ENCODE results near the gene ADNP2.

Gene ADNP2

DNA sequence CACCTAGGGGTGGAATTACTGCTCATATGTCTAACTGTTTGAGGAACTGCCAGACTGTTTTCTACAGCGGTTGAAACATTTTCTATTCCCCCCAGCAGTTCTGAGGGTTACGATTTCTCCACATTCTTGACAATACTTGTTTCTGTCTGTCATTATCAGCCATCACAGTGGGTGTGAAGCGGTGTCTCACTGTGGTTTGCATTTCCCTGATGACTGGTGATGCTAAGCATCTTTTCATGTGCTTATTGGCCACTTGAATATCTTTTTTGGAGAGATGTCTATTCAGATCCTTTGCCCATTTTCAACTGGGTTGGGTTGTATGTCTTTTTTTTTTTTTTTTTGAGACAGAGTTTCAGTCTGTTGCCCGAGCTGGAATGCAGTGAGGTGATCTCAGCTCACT is 63.0 kb downstream of the ADNP2 start:
- DNase-seq (ENCODE audit: low spot score), result no peak

DNA sequence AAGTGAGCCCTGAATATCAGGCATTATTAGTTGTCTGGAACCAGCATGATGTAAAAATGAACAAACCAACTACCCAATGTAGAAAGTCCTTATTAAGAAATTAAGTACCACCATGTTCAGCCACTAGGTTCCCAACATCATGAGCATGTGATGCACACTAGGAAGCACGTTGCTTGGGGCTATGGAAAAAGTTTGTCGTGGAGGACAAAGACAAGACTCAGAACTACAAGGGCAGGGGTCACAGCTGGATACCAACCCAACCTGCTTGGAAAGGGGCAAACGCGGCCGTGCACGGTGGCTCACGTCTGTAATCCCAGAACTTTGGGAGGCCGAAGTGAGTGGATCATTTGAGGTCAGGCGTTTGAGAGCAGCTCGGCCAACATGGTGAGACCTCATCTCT is 64.0 kb downstream of the ADNP2 start:
- DNase-seq (ENCODE audit: low spot score), result no peak

DNA sequence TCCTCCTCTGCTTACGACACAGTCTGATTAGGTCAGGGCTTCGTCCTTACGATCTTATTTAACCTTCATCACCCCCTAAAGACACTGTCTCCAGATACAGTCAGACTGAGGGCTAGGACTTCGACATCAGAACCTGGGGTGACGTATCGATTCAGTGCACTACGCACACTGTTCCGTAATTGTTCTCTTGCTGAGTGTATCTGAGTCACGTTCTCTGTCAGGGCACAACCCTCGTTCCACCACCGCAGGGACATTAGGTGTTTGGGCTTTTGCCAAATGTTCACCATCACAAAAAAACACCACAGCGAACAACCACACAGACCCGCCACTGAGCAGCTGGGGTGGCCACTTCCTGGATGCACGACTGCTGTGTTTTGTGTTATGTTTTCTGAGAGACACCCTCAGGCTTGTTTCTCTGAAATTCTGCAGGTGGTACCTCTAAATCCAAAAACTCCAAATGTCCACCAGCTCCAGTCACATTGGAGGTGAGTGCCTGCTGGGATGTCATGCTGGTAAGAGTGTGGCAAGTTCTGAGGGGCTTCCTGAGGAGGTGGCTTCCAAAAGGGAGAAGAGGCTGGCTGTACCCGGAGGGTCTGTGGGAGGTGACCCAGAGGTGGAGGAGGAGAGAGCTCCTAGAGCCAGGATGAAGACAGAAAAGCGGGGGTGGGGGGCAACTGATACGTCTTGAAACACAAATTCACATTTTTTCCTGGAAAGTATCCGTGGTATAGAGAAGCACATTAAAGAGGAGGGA is 66.6 kb downstream of the ADNP2 start:
- DNase-seq (ENCODE audit: low spot score), result no peak

DNA sequence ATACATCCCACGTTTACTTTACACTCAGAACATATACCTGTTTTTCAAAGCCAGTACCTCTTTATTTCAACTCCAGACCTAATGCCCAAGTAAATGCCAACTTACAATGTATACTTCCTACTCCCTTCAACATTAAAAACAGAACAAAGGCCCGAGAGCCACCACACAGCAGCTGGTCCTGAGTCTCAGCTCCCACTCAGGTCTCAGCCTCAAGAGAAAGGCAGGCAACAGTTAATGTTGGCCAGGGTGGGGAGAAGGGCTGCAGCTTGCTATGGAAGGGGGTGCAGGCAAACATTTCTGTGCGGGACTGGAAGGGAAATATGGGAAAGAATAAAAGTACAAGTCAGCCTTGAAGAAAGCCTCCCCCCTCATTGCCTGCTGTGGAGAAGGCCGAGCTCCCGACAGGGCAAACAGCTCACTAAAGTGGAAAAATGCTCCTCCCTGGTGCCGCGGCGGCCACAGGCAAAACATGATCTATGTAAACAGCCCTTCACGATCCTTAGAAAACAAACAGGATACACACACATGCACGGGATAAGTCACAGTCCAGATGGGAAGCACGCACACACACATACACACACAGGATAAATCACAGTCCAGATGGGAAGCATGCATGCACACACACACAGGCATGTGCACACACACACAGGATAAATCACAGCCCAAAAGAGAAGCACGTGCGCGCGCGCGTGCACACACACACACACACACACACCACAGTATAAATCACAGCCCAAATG is 67.4 kb downstream of the ADNP2 start:
- DNase-seq (ENCODE audit: low spot score), result no peak

DNA sequence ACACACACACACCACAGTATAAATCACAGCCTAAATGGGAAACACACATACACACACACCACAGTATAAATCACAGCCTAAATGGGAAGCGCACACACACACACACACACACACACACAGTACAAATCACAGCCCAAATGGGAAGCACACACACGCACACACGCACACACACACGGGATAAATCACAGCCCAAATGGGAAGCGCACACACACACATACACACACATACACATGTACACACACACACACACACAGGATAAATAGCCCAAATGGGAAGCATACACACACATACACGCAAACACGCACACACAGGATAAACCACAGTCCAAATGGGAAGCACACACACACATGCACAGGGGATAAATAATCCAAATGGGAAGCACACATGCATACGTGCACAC is 68.1 kb downstream of the ADNP2 start:
- DNase-seq (ENCODE audit: low spot score), result no peak

DNA sequence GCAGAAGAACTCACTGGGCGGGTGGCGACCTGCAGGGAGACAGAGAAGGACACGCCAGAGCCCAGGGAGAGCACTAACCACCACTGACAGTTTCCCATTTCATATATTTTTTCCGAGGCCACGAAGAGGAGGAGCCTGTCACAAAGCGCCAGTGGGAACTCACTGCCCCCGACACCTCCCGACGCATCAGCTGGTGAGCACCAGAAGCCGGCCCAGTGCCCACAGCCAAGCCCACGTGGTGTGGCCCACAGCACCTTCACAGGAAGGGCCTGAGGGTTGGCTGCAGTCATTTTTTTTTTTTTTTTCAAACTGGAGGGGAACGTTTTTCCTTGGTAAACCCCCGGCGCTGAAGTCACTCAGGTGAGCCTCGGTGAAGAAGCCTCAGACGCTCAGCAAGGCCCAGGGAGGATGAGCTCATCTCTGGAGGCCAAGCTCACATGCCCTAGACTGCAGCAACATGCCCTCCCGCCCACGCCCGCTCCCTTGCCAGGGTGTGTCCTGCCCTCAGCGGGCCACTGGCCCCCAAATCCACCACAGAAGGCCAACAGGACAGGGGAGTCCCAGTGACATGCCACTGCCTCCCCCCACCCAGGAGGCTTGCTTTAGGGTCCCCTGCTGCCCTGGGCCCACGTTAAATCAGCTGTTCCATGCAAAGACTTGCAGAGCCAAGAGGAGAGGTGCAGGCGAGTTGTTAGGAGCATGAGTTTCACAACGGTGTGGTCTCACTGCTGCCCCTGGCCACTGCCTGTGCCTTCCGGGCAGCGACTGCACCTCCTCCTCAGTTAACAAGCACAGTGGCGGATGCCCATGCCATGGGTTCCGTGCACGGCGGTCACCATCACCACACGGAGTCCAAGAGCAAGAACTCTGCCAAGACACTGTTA is 70.1 kb downstream of the ADNP2 start:
- no peak for DNase-seq (ENCODE audit: low spot score)

DNA sequence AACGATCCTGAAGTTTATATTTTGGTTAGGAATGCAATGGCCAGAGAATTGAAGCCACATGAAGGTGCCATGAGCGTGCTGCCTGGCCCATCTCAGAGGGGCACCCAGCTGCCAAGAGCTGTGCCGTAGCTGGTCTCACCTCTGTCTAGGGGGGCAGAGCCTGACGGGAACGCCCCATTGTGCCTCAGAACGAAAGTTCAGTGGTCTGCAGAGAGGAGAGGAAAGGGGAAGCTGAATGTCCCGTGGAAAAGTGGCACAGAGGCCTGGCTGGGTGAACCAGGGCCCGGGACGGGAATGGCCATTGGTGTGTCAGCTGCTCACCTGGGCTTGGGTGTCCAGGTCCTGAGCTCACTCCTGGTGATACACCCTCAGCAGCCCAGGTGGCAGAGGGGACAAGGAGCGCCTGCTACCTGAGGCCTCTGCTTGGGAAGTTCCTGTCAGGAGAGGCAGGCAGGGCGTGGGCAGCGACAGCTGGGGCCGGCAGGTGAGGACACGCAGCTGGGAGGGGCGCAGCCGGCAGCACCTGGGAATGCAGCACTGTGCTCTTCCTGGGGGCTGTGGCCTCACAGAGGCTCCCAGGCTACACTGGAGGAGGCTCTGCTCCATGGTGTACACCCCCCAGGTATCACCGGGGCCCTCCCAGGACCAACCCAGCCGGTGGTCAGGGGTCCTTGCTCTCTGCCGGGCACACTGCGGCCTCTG is 70.9 kb downstream of the ADNP2 start:
- DNase-seq (ENCODE audit: low spot score), result no peak

DNA sequence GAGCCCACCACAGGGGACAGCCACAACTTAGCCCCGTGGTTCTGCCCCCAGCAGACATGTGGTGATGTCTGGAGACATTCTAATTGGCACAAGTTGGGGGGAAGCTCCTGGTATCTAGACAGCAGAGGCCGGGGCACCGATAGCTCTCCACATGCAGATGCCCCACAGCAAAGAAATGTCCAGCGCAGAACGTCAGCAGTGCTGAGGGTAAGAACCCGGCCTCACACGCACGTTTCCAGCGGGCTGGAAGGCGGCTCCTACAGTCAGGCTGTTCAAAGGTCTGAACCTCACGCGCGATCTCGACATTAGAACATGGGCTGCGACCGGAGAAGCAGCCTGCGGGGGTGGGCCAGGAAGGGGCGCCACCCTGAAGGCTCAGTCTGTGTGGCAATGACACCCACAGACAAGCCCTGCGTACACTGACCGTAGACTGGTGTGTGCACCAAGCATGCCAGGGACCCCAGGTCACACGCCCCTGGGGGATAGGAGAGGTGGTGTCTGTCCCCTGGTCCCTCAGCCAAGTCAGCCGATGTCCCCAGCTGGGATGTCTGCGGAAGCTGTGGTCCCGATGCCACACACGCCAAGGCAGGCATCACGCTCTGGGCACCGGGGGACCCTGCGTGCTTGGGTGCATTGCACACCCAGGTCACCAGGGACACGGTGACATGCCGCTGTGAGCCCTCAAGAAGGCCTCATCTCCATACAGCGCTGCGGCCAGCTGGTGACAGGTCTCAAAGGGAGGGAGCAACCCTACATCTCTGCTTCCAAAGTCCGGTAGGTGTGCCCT is 71.9 kb downstream of the ADNP2 start:
- DNase-seq (ENCODE audit: low spot score), result no peak

DNA sequence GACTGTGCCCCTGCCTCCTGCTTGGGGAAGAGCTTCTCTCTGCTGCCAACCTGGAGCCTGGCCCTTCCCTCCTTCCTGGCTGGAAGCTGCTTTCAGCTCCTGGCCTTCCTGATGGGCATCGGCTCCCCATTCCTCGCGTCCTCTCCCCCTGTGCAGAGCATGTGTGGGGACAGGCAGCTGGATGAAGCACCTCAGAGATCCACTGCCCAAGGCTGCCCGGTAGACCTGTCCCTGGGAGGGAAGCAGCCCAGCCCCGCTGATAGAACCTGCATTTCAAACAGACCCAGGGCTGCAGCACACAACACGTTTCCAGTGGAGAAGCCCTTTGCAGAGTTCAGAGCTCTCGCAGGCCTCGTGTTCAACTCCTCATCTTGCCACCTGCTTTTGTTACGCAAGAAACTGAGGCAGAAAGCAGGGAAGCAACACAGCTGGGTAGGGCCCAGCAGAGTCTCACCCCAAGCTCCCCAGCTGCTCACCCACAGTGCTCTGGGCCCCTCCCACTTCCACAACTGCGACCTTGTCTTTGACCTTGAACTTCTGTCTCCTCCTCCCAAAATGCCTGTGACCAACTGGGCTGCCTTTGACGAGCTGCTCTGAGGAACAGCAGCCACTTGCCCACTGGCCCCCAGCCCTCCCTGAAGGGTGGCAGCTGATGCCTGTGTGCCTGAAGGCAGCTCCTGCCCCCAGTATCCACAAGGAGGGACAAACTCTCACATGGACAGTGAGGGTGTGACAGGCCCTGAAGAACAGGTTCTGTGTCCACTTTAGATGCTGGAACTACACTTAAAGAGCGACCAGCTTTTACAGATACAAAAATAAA is 72.8 kb downstream of the ADNP2 start:
- no peak for DNase-seq (ENCODE audit: low spot score)

DNA sequence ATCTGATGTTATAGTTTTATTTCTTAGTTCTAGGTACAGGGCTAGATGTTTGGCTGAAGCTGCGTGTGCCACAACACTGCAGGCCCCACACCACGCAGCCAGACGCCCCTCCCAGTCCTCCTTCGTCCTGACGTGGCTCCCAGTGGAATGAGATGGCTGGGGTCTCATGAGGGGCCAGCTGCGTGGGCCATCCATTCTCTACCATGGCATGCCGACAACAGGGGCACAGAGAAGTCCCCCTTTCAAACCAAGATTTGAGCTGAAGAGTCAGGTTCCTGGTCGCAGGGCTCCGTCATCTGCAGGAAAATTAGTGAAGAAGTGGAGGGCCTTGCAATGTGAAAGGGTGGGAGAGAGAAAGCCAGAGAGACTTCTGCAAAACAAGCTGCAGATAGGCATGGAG is 73.8 kb downstream of the ADNP2 start:
- no peak for DNase-seq (ENCODE audit: low spot score)

DNA sequence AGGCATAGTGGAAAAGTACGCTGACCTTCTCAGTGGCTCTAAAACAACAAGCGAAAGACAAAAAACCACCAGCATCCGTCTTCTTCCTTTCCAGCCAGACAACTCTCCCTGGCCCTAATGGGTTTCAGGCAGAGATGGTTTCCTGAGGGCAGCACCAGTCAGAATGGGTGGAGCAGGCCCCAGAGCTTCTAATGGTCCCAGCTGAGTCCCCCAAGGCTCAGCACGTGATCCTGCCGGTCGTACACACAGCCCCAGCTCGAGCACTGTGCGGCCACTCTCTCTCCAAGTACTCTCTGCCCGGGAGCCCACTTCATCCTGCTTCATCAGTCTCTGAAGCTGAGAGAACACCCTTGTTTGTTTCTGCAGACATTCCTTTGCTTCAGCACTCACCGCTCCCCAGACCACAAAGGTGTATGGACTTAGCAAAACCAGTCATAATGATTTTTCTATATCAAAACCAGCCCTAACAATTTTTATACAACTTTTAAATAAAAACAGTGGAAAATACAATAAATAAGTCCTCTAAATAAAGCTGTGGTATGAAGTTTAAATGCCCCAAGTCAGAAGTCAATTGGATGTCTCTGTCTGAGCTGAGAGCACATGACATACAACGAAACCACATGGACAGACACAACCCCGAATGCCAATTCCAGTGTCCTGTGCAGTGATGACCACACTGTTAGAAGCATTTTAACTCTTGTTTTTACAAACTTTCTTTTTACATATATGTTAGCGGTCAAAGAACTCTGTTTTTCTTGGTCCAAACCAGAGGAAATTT is 74.4 kb downstream of the ADNP2 start:
- no peak for DNase-seq (ENCODE audit: low spot score)

DNA sequence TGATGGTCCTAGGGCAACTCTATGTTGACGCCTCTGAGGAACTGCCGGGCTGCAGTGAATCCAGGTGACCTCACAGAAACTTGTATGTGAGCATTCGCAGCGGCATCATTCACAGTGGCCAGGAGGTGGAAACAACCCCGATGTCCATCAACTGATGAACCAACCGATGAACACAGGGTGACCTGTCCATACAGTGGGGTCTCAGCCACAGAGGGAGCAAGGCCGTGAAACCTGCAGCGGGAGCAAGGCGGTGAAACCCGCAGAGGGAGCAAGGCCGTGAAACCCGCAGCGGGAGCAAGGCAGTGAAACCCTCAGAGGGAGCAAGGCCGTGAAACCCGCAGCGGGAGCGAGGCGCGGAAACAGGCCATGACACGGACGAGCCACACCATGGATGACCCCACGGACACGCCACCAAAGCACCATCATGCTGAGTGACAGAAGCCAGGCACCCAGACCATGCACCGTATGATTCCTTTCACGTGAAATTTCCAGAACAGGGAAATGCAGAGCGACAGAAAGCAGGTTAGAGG is 75.2 kb downstream of the ADNP2 start:
- no peak for DNase-seq (ENCODE audit: low spot score)

DNA sequence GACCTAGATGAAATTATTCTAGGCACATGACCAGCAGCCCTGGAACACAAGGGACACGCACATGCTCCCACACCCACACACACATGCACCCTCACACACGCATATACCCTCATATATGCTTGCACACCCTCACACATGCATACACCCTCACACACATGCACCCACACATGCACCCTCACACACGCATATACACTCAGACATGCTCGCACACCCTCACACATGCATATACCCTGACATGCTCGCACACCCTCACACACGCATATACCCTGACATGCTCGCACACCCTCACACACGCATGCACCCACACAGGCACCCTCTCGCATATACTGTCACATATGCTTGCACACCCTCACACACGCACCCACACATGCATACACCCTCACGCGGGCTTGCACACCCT is 76.5 kb downstream of the ADNP2 start:
- no peak for DNase-seq (ENCODE audit: low spot score)

DNA sequence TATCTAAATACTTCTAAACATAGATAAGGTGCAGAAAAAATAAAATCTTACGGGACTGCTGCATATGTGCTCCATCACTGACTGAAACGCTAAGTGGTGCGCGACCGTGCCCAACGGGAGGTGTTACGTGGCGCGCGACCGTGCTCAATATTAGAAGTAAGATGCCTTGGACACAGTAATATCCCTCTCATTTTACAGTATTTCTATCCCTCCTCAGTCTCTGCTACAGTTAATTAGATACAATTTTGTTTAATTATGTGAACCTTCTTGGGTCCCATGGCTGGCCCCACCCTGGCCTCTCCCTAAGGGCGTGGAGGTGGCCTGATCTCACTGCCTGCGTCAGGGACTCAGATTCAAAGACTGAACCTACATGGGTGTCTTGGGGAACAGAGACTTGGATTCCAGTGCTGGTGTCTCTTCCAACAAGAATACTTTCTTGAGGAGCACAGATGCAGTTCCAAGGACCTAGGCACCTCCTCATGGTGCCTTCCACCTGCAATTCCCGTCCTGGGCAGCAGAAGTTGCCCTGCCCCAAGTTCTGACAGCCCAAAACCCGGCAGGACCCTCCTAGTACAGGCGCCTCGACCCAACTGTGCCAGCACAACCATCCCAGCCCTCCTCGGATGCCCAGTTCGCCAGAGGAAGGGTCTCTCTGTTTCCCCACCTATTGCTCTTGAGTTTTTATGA is 79.0 kb downstream of the ADNP2 start:
- no peak for DNase-seq (ENCODE audit: low spot score)

DNA sequence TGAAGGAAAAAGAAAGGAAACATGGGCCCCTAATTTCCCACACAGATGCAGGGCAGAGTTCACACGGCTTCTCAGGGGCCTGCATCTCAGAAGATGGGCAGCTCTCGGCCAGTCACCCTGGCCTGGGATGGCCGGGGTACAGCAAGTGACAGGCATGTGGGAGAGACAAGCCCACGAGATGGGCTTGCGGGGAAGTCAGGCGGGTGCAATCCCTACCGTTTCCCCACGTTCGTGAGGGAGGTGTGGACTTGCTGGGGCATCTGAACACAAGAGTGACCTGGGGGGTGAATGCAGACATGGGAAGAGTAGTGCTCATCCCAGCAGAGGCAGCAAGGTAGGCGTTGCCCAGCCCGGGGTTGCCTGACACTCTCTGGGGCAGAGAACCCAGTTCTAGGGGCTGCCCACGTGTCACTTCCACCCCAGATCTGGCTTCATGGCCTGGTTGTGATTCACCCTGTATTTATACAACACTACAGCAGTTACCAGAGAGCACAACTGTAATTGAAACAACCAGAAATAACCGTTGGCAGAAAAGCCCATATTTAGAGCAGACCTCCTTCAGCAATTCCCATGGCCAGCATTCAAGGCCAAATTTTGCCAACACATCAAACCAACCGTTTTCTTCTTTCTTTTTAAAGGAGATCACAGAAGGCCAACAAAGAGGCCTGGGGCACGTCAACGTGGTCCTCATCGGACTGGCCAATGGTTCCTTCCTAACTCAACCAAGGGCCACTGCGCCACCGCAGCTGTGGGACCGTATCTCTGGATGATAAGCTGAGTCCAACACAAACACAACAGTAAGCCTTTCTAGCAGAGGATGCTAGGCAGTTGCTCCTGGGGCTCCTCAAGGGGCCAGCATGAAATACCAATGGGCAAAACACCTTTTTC is 79.8 kb downstream of the ADNP2 start:
- no peak for DNase-seq (ENCODE audit: low spot score)

DNA sequence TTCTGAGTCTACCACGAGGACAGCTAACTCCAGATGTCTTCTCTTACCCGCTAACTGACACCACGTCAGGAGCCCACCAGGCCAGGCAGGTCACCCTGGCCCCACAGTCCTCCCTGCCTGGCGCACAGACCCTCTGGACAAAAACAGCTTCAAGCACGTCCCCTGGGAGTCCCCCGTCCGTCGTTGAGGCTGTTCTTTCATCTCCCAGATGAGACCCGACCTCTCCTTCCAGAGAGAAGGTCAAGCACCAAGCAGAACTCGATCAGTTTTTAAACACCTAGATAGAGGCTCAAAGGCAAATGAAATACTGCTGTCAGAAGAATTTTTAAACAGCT is 80.4 kb downstream of the ADNP2 start:
- no peak for DNase-seq (ENCODE audit: low spot score)

Measured in germinal center (tissue), 1 donor.